ENCODE results near the gene TMEM212. TPM values are rescaled to one million over a fixed set of nuclear protein-coding genes. Genes with fewer than 3 reads are reported as not detected.

Gene TMEM212
- total and polyA plus RNA-seq, 2 donors (not counting 3 experiments of a cell fraction or from before 2014, with no cell fraction given) = not detected

GRCh38 chr3:171860830-171861535 lies 17.8 kb downstream of the TMEM212 start:
- H3K79me2 ChIP-seq (ENCODE audit: control insufficient read depth, insufficient read depth, low read length) = no peaks in the 10 kb centered on the region
- CTCF ChIA-PET = interaction anchor here (0.8 to 1.7 kb wide), 9 partner anchors 10 to 472 kb away, joined by 3 to 10 read pairs (median 3); partner anchors contain the start of gene TMEM212
- no peak overlapping the region for H3K4me3 ChIP-seq (replicated peaks in 1 of 3; ENCODE audit: insufficient read depth in 1 of 3, low read depth in 1 of 3, low read length in 3 of 3)
- peak; percentile 92 for FAIRE-seq
- TF ChIP-seq MAX (IDR thresholded peaks at IDR 0.05; ENCODE audit: insufficient read depth, insufficient read length) (no peak), GATA2 (IDR thresholded peaks at IDR 0.05; ENCODE audit: insufficient read depth, insufficient read length, low read depth, low read length) (peak; percentile 68), EZH2 (IDR thresholded peaks at IDR 0.05; ENCODE audit: borderline replicate concordance, low read depth, low read length, severe bottlenecking) (no peak), JUN (IDR thresholded peaks at IDR 0.05; ENCODE audit: borderline replicate concordance, insufficient read depth, insufficient read length, low read depth) (peak; percentile 1), POLR2A (IDR thresholded peaks at IDR 0.05; ENCODE audit: low read depth, low read length) (no peak), MYC (IDR thresholded peaks at IDR 0.05; ENCODE audit: low read depth, low read length) (no peak), FOS (IDR thresholded peaks at IDR 0.05; ENCODE audit: borderline replicate concordance, insufficient read depth, low read length) (no peak), POLR2AphosphoS5 (IDR thresholded peaks at IDR 0.05; ENCODE audit: insufficient read depth, low read depth, low read length) (peak; percentile 69)
- no peaks in the 10 kb centered on the region for H3K36me3 ChIP-seq (ENCODE audit: control insufficient read depth in 2 of 2, extremely low read depth in 1 of 2, insufficient read depth in 2 of 2, low read length in 2 of 2)
- DNase-seq (ENCODE audit: low read depth, low spot score) = peak; percentile 96
- H3K4me2 ChIP-seq (ENCODE audit: insufficient read depth, low read length) = peak overlapping the region; percentile 25
- peaks cover 57% of the 10 kb centered on the region for H3K4me1 ChIP-seq (ENCODE audit: control insufficient read depth, extremely low read depth, insufficient read depth, low read length)
- no peaks in the 10 kb centered on the region for H4K20me1 ChIP-seq (replicated peaks; ENCODE audit: control insufficient read depth, extremely low read depth, insufficient read depth, low read length)
- H3K9me3 ChIP-seq (replicated peaks; ENCODE audit: control insufficient read depth, insufficient read depth, low read length) = no peaks in the 10 kb centered on the region
- dilution Hi-C loops (cut with MboI; ENCODE audit: extremely low pct_ligation_motif_present, low sequenced_read_pairs) (no loop called here), intact Hi-C loops (cut with micrococcal nuclease) (loop anchor here (1.0 to 5.0 kb wide), 4 partner anchors 20 to 279 kb away; no protein-coding TSS in a partner anchor)
- H3K9me1 ChIP-seq (replicated peaks; ENCODE audit: control insufficient read depth, extremely low read depth, insufficient read depth, low read length) = no peaks in the 10 kb centered on the region
- peak overlapping the region; percentile 29 for H2AFZ ChIP-seq (ENCODE audit: low read depth, low read length)
- H3K27ac ChIP-seq (ENCODE audit: insufficient read depth, low read depth, low read length) = peak overlapping the region; percentile 95
- H3K27me3 ChIP-seq (ENCODE audit: control insufficient read depth in 2 of 2, insufficient read depth in 2 of 2, low read length in 2 of 2) = no peaks in the 10 kb centered on the region
- peak overlapping the region; percentile 67 for H3K9ac ChIP-seq (replicated peaks; ENCODE audit: extremely low read depth, insufficient read depth, low read length)
- TSS peak; percentile 35 for BruUV-seq (replicated peaks)
- POLR2A ChIA-PET = interaction anchor here (1.5 kb wide), 1 partner anchor 23 kb away, joined by 5 read pairs; no protein-coding TSS in a partner anchor

All from endothelial cell of umbilical vein (primary cell).